ENCODE results near the gene SLC32A1. TPM values are rescaled to one million over a fixed set of nuclear protein-coding genes. Genes with fewer than 3 reads are reported as not detected.

The SLC32A1 gene
- total RNA-seq, 1 donor from 2014 or later: not detected

- Histone ChIP-seq H3K27ac (no peak overlapping the region), H3K4me3 (no peak overlapping the region), H3K4me1 (no peaks in the 10 kb centered on the region), H3K36me3 (peaks cover 22 to 38% of the 10 kb centered on the region in 2 donors), H3K27me3 (no peaks in the 10 kb centered on the region), H3K9me3 (no peaks in the 10 kb centered on the region)
- intact Hi-C loops (cut with DNase I): no loop called here
- TF ChIP-seq, protein P1, sequence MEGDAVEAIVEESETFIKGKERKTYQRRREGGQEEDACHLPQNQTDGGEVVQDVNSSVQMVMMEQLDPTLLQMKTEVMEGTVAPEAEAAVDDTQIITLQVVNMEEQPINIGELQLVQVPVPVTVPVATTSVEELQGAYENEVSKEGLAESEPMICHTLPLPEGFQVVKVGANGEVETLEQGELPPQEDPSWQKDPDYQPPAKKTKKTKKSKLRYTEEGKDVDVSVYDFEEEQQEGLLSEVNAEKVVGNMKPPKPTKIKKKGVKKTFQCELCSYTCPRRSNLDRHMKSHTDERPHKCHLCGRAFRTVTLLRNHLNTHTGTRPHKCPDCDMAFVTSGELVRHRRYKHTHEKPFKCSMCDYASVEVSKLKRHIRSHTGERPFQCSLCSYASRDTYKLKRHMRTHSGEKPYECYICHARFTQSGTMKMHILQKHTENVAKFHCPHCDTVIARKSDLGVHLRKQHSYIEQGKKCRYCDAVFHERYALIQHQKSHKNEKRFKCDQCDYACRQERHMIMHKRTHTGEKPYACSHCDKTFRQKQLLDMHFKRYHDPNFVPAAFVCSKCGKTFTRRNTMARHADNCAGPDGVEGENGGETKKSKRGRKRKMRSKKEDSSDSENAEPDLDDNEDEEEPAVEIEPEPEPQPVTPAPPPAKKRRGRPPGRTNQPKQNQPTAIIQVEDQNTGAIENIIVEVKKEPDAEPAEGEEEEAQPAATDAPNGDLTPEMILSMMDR (IDR thresholded peaks at IDR 0.05): no peak
- no peak for DNase-seq (ENCODE audit: low spot score in 2 of 2)
These were observed 49.9 kb downstream of the SLC32A1 start for GRCh38 chr20:38774167-38774566.

- Histone ChIP-seq H3K27ac (no peak overlapping the region), H3K4me1 (no peaks in the 10 kb centered on the region), H3K4me3 (no peak overlapping the region), H3K36me3 (peaks cover 22 to 26% of the 10 kb centered on the region in 2 donors), H3K27me3 (no peaks in the 10 kb centered on the region), H3K9me3 (no peaks in the 10 kb centered on the region)
- TF ChIP-seq, protein P1 (IDR thresholded peaks at IDR 0.05): no peak
- intact Hi-C loops (cut with DNase I): no loop called here
- no peak for DNase-seq (ENCODE audit: low spot score in 2 of 2)
These were observed 52.1 kb downstream of the SLC32A1 start for GRCh38 chr20:38776363-38776762.

Other genes starting within 250 kb of the SLC32A1 start
- not detected for gene ADIG, start 143.3 kb upstream of the SLC32A1 start, total RNA-seq
- not detected for gene ARHGAP40, start 122.7 kb upstream of the SLC32A1 start, total RNA-seq
- 5.9 TPM for gene ACTR5, start 24.0 kb downstream of the SLC32A1 start, total RNA-seq
- gene PPP1R16B, start 81.2 kb downstream of the SLC32A1 start, total RNA-seq: 26.4 TPM
- gene FAM83D, start 201.9 kb downstream of the SLC32A1 start, total RNA-seq: 0.53 TPM
- gene DHX35, start 237.9 kb downstream of the SLC32A1 start, total RNA-seq: 35.3 TPM

Measured in ascending aorta (tissue), 2 donors.